ENCODE measurements around the gene MPC1L. TPM values are rescaled to one million over a fixed set of nuclear protein-coding genes. Genes with fewer than 3 reads are reported as not detected.
A peak's percentile ranks its signal among the peaks of the same experiment; 100 is the strongest.

The MPC1L gene
- total and polyA plus RNA-seq, 9 of the 15 experiments (the other 6 are each of a cell fraction or from before 2014, with no cell fraction given) = not detected

GRCh38 chrX:40644821-40645358, 21.7 kb downstream of the MPC1L start (continued):
- TF ChIP-seq ARID1B (IDR thresholded peaks at IDR 0.05) = peak; percentile 32; the same call in 1 of the 2 replicates
- TF ChIP-seq NFIC (IDR thresholded peaks at IDR 0.05) = peak; percentile 83
- 0 out of 2 replicates have a peak, but pooled peaks have one; percentile 8 for TF ChIP-seq BHLHE40 (IDR thresholded peaks at IDR 0.05; ENCODE audit: low read length)
- TF ChIP-seq ATF7 (IDR thresholded peaks at IDR 0.05) = 0 out of 2 replicates have a peak, but pooled peaks have one; percentile 14
- no peak for TF ChIP-seq MTA3 (IDR thresholded peaks at IDR 0.05; ENCODE audit: borderline replicate concordance)
- peak; percentile 68 for TF ChIP-seq TAF9B (IDR thresholded peaks at IDR 0.05; ENCODE audit: partially characterized antibody)
- TF ChIP-seq ARHGAP35 (IDR thresholded peaks at IDR 0.05; ENCODE audit: partially characterized antibody) = no peak
- TF ChIP-seq ZBTB40 (IDR thresholded peaks at IDR 0.05) = 0 out of 2 replicates have a peak, but pooled peaks have one; percentile 36
- no peak for TF ChIP-seq ZBTB40 (CRISPR knock-in tag; IDR thresholded peaks at IDR 0.05)
